ENCODE data around the gene ROPN1L. TPM values are rescaled to one million over a fixed set of nuclear protein-coding genes. Genes with fewer than 3 reads are reported as not detected.
"Not testable (repeated sequence)": the region's sequence is repeated elsewhere in the genome, so short reads cannot be mapped to it uniquely, and the experiment has no call there.

The ROPN1L gene
- total RNA-seq = 1 to 10 TPM in 2 of 9 donors, under 1 TPM in 4, not detected in 3; 0.39 to 3.9 (median 0.46) TPM
- polyA plus RNA-seq = under 1 TPM; 0.15 to 0.56 (median 0.24) TPM
- long read RNA-seq, donor 1 = 0 reads
- long read RNA-seq, donor 2 = 0 reads
- long read RNA-seq, donor 3, partial matches to known transcripts = 0 of 2 reads
- long read RNA-seq, donor 3, other reads (novel, unspliced or antisense) = 0 of 2 reads
- long read RNA-seq, donor 4, partial matches to known transcripts = 0 of 1 reads
- long read RNA-seq, donor 4, other reads (novel, unspliced or antisense) = 0 of 1 reads
- long read RNA-seq, donor 5 = 0 reads
- long read RNA-seq, donor 6, partial matches to known transcripts = 0 of 1 reads
- long read RNA-seq, donor 6, other reads (novel, unspliced or antisense) = 0 of 1 reads
- long read RNA-seq, donor 7 = 0 reads
- long read RNA-seq, donor 8 = 0 reads
- long read RNA-seq, donor 9, partial matches to known transcripts = 0 of 1 reads
- long read RNA-seq, donor 9, other reads (novel, unspliced or antisense) = 0 of 1 reads
- long read RNA-seq, donor 10, partial matches to known transcripts = 0 of 1 reads
- long read RNA-seq, donor 10, other reads (novel, unspliced or antisense) = 0 of 1 reads

GRCh38 chr5:10441083-10441991 lies at the start of gene ROPN1L:
ROPN1L (plus strand) TSS chr5:10441879; CDS start chr5:10442168, 289 bp downstream.
- H3K27me3 ChIP-seq = no peaks in the 10 kb centered on the region
- 1 to 2% (median 1%) methylated on average over 15 to 63 of the region's 63 CpGs for WGBS, 4 donors
- peak; percentile 42 to 78 for TF ChIP-seq POLR2A (IDR thresholded peaks at IDR 0.05)
- TF ChIP-seq, protein P1, sequence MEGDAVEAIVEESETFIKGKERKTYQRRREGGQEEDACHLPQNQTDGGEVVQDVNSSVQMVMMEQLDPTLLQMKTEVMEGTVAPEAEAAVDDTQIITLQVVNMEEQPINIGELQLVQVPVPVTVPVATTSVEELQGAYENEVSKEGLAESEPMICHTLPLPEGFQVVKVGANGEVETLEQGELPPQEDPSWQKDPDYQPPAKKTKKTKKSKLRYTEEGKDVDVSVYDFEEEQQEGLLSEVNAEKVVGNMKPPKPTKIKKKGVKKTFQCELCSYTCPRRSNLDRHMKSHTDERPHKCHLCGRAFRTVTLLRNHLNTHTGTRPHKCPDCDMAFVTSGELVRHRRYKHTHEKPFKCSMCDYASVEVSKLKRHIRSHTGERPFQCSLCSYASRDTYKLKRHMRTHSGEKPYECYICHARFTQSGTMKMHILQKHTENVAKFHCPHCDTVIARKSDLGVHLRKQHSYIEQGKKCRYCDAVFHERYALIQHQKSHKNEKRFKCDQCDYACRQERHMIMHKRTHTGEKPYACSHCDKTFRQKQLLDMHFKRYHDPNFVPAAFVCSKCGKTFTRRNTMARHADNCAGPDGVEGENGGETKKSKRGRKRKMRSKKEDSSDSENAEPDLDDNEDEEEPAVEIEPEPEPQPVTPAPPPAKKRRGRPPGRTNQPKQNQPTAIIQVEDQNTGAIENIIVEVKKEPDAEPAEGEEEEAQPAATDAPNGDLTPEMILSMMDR (IDR thresholded peaks at IDR 0.05) = no peak
- peaks cover 10 to 20% of the 10 kb centered on the region in 2 donors for H3K4me1 ChIP-seq (replicated peaks in 1 of 2)
- intact Hi-C loops (cut with DNase I) = no loop called here
- DNase-seq = peak; percentile 85 to 92 (median 87)
- H3K9me3 ChIP-seq (replicated peaks in 1 of 3) = no peaks in the 10 kb centered on the region
- H3K36me3 ChIP-seq (replicated peaks in 1 of 2) = peaks cover 0 to 13% of the 10 kb centered on the region in 2 donors
- peak within 1 kb of the TSS; percentile 34 to 82 (median 79) for H3K27ac ChIP-seq
- peak within 1 kb of the TSS; percentile 3 to 70 (median 65) for H3K4me3 ChIP-seq

- 73 to 81% (median 79%) methylated on average over 6 of the region's 6 CpGs for WGBS, 4 donors
- H3K4me1 ChIP-seq (replicated peaks in 1 of 2); intact Hi-C loops (cut with DNase I); DNase-seq; H3K27me3 ChIP-seq; H3K4me3 ChIP-seq; H3K9me3 ChIP-seq (replicated peaks in 1 of 3): not testable (repeated sequence)
- H3K36me3 ChIP-seq (replicated peaks in 1 of 2) = peaks cover 0 to 59% of the 10 kb centered on the region in 2 donors
- peak overlapping the region in 2 of 5 donors; percentile 6 to 32 for H3K27ac ChIP-seq
Measured at GRCh38 chr5:10392567-10393328, 48.9 kb upstream of the ROPN1L start.

DNA sequence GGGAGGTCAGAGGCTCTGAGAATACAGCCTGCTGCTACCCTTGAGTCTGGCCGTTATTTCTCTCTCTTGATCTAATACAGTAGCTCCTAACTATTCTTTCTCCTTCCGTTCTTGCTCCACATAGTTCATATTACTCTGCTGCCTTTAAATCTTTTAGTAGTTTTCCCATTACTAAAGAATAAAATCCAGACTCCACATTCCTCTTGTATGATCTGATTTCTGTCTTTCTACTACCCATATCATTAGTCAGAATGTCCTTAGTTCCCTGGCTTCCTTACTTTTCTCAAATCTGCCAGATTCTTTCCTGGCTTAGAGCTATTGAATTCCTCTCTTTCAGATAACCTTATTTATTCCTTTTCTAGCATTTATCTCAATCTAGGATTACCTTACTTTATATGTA lies 48.2 kb upstream of the ROPN1L start:
- H3K4me3 ChIP-seq = no peak overlapping the region
- WGBS, 4 donors = 63 to 78% (median 70%) methylated on average over 2 of the region's 2 CpGs
- peak overlapping the region in 2 of 5 donors; percentile 6 to 32 for H3K27ac ChIP-seq
- peaks cover 0 to 9% of the 10 kb centered on the region in 2 donors for H3K4me1 ChIP-seq (replicated peaks in 1 of 2)
- intact Hi-C loops (cut with DNase I) = no loop called here
- DNase-seq = no peak
- no peak for TF ChIP-seq POLR2A (IDR thresholded peaks at IDR 0.05)
- TF ChIP-seq, protein P1 (IDR thresholded peaks at IDR 0.05) = no peak
- H3K27me3 ChIP-seq = no peaks in the 10 kb centered on the region
- peaks cover 0 to 56% of the 10 kb centered on the region in 2 donors for H3K36me3 ChIP-seq (replicated peaks in 1 of 2)
- no peaks in the 10 kb centered on the region for H3K9me3 ChIP-seq (replicated peaks in 1 of 3)

- Histone ChIP-seq H3K27me3 (no peaks in the 10 kb centered on the region), H3K4me3 (no peak overlapping the region), H3K4me1 (replicated peaks in 1 of 2) (peaks cover 0 to 18% of the 10 kb centered on the region in 2 donors), H3K36me3 (replicated peaks in 1 of 2) (peaks cover 0 to 48% of the 10 kb centered on the region in 2 donors), H3K27ac (no peak overlapping the region), H3K9me3 (replicated peaks in 1 of 3) (no peaks in the 10 kb centered on the region)
- no peak for DNase-seq
- intact Hi-C loops (cut with DNase I) = no loop called here
- TF ChIP-seq, protein P1 (IDR thresholded peaks at IDR 0.05) = no peak
- TF ChIP-seq POLR2A (IDR thresholded peaks at IDR 0.05) = no peak
- WGBS, 4 donors = 78 to 81% (median 79%) methylated on average over 5 of the region's 5 CpGs
Measured at GRCh38 chr5:10396552-10396951, 45.1 kb upstream of the ROPN1L start.
